Liver (tissue), 3 donors: ENCODE data around the gene ARMC7.

ENCODE experiments used
- EGR1 ChIP-seq, 2 donors: IDR thresholded peaks; 2 replicates each; pipeline ENCODE4 v1.6.1; 2016 to 2018; ENCODE audit warnings: antibody characterized with exemption in 2 of 2, low read depth in 2 of 2
- JUND ChIP-seq, 2 donors: IDR thresholded peaks; 2 replicates each; pipeline ENCODE4 v1.6.1; 2016; ENCODE audit warnings: antibody characterized with exemption in 2 of 2
- RAD21 ChIP-seq, 2 donors: IDR thresholded peaks; 2 replicates each; pipeline ENCODE4 v1.6.1; 2016; ENCODE audit warnings: antibody characterized with exemption in 2 of 2, mild to moderate bottlenecking in 2 of 2
- SP1 ChIP-seq: IDR thresholded peaks from 2 replicates; pipeline ENCODE4 v1.6.1; 2018; ENCODE audit warnings: antibody characterized with exemption, mild to moderate bottlenecking
- YY1 ChIP-seq: IDR thresholded peaks from 2 replicates; pipeline ENCODE4 v1.6.1; 2016; ENCODE audit warnings: antibody characterized with exemption, mild to moderate bottlenecking
- TF ChIP-seq, protein P1 (sequence below): fragments of 150-350 bp; IDR thresholded peaks from 2 replicates; pipeline ENCODE4 v1.5.1; 2017; ENCODE audit warnings: improper control_type of control experiment, low read depth, low read length; ENCODE audit not compliant: missing input control
- TF ChIP-seq, protein P2 (sequence below): IDR thresholded peaks from 2 replicates; pipeline ENCODE4 v1.6.1; 2016; ENCODE audit warnings: antibody characterized with exemption, mild to moderate bottlenecking
- donor health status: healthy.
- donor health status: healthy.

DNA sequence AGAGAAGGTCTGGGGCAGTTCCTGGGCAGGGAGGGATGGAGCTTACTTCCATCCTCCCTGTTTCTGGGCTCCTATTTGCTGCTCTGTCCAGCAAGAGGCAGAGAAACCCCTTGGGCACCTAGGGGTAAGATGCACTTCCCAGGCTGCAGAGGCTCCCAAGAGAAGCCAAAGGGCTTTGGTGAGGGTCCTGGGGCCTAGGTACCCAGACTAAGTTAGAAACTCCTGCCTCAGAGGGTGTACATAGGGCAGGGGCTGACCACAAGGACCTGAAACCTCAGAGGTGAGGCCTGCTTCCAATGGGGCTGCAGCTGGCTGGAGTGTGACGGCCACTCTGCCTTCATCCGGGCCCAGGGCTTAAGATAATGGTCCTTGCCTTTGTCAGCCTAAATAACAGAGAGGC, 1.6 kb upstream of the ARMC7 start:
- TF ChIP-seq, protein P1, sequence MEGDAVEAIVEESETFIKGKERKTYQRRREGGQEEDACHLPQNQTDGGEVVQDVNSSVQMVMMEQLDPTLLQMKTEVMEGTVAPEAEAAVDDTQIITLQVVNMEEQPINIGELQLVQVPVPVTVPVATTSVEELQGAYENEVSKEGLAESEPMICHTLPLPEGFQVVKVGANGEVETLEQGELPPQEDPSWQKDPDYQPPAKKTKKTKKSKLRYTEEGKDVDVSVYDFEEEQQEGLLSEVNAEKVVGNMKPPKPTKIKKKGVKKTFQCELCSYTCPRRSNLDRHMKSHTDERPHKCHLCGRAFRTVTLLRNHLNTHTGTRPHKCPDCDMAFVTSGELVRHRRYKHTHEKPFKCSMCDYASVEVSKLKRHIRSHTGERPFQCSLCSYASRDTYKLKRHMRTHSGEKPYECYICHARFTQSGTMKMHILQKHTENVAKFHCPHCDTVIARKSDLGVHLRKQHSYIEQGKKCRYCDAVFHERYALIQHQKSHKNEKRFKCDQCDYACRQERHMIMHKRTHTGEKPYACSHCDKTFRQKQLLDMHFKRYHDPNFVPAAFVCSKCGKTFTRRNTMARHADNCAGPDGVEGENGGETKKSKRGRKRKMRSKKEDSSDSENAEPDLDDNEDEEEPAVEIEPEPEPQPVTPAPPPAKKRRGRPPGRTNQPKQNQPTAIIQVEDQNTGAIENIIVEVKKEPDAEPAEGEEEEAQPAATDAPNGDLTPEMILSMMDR: no peak
- TF ChIP-seq RAD21 (IDR thresholded peaks at IDR 0.05): no peak
- no peak for TF ChIP-seq JUND (IDR thresholded peaks at IDR 0.05)
- no peak for TF ChIP-seq SP1
- TF ChIP-seq, protein P2, sequence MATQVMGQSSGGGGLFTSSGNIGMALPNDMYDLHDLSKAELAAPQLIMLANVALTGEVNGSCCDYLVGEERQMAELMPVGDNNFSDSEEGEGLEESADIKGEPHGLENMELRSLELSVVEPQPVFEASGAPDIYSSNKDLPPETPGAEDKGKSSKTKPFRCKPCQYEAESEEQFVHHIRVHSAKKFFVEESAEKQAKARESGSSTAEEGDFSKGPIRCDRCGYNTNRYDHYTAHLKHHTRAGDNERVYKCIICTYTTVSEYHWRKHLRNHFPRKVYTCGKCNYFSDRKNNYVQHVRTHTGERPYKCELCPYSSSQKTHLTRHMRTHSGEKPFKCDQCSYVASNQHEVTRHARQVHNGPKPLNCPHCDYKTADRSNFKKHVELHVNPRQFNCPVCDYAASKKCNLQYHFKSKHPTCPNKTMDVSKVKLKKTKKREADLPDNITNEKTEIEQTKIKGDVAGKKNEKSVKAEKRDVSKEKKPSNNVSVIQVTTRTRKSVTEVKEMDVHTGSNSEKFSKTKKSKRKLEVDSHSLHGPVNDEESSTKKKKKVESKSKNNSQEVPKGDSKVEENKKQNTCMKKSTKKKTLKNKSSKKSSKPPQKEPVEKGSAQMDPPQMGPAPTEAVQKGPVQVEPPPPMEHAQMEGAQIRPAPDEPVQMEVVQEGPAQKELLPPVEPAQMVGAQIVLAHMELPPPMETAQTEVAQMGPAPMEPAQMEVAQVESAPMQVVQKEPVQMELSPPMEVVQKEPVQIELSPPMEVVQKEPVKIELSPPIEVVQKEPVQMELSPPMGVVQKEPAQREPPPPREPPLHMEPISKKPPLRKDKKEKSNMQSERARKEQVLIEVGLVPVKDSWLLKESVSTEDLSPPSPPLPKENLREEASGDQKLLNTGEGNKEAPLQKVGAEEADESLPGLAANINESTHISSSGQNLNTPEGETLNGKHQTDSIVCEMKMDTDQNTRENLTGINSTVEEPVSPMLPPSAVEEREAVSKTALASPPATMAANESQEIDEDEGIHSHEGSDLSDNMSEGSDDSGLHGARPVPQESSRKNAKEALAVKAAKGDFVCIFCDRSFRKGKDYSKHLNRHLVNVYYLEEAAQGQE: no peak
- no peak for TF ChIP-seq YY1
- TF ChIP-seq EGR1 (IDR thresholded peaks at IDR 0.05; ENCODE audit: low read depth in 2 of 2): no peak
